GM12878 (cell line): ENCODE measurements around the gene DUOX1. TPM values are rescaled to one million over a fixed set of nuclear protein-coding genes. Genes with fewer than 3 reads are reported as not detected.

Source experiments
- ATAC-seq: fragments of 200-7000 bp; cut with Tn5 transposase; 3 replicates; pipeline ENCODE4 v1.9.1; 2020; ENCODE audit warnings: mild to moderate bottlenecking, moderate library complexity
- BruUV-seq: library from RNA; stranded (reverse); fragments of 400-500 nt; replicated peaks from 2 replicates; lab custom pipeline; 2021; lab: Mats Ljungman, UMichigan
- CTCF ChIA-PET: fragments of 300-600 bp; sonication (Branson Sonifier 250); formaldehyde crosslinking; extraction: SDS; loops from one replicate; lab custom pipeline; 2021; ENCODE audit warnings: inconsistent platforms; lab: Yijun Ruan, JAX
- POLR2A ChIA-PET: fragments of 350-600 bp; formaldehyde crosslinking; extraction: SDS; loops from one replicate; lab custom pipeline; 2021; ENCODE audit warnings: inconsistent platforms; lab: Charles Lee
- RAD21 ChIA-PET: fragments of 300-600 bp; sonication (Branson Sonifier 250); formaldehyde crosslinking; loops from one replicate; lab custom pipeline; 2023; ENCODE audit warnings: antibody characterized with exemption; ENCODE audit not compliant: unreplicated experiment; lab: Charles Lee
- SMC1A ChIA-PET: fragments of 300-600 bp; sonication (Branson Sonifier 250); formaldehyde crosslinking; loops from one replicate; lab custom pipeline; 2023; ENCODE audit not compliant: unreplicated experiment, uncharacterized antibody; lab: Charles Lee
- DNase-seq: peaks from one replicate; pipeline ENCODE4 v3.0.0-alpha.2; 2011; ENCODE audit warnings: low read depth, low spot score
- FAIRE-seq: peaks from 3 replicates; lab custom pipeline; 2011; peaks lifted over from hg19 to GRCh38; lab: Jason Lieb, UNC
- H2AFZ ChIP-seq: 2 replicates; pipeline ENCODE4 v1.6.0; 2011; ENCODE audit warnings: low read depth, low read length, control low read depth; ENCODE audit not compliant: control insufficient read depth
- H3K27ac ChIP-seq: 2 replicates; pipeline ENCODE4 v1.5.1; 2011; ENCODE audit warnings: control low read depth; ENCODE audit not compliant: control insufficient read depth, insufficient read depth
- H3K27me3 ChIP-seq, 2 experiments: replicated peaks in 1 of 2; 2 replicates each; pipeline versions ENCODE4 v1.6.0 to v1.6.1; 2011; ENCODE audit warnings: low read length in 1 of 2; ENCODE audit not compliant: control insufficient read depth in 2 of 2, insufficient read depth in 2 of 2
- H3K36me3 ChIP-seq, 2 experiments: 2 replicates each; pipeline ENCODE4 v1.5.1; 2011; ENCODE audit warnings: low read length in 1 of 2; ENCODE audit not compliant: control insufficient read depth in 2 of 2, insufficient read depth in 2 of 2
- H3K4me1 ChIP-seq: 2 replicates; pipeline ENCODE4 v1.6.1; 2011; ENCODE audit warnings: mild to moderate bottlenecking, low read length, moderate library complexity, mixed read lengths; ENCODE audit not compliant: control insufficient read depth, insufficient read depth
- H3K4me2 ChIP-seq: 2 replicates; pipeline ENCODE4 v1.6.0; 2011; ENCODE audit warnings: control low read depth; ENCODE audit not compliant: control insufficient read depth, insufficient read depth
- H3K4me3 ChIP-seq: fragments of 200-600 bp; sonication (generic); 2 replicates; pipeline ENCODE4 v1.5.1; 2016
- H3K79me2 ChIP-seq: 2 replicates; pipeline ENCODE4 v1.6.0; 2011; ENCODE audit warnings: low read length; ENCODE audit not compliant: control insufficient read depth, insufficient read depth
- H3K9ac ChIP-seq: 2 replicates; pipeline ENCODE4 v1.8.0; 2011; ENCODE audit warnings: low read length, control low read depth, mixed read lengths; ENCODE audit not compliant: control insufficient read depth, insufficient read depth
- H3K9me3 ChIP-seq: replicated peaks from 3 replicates; pipeline ENCODE4 v1.5.1; 2011; ENCODE audit warnings: mild to moderate bottlenecking, low read length; ENCODE audit not compliant: control insufficient read depth, insufficient read depth
- H4K20me1 ChIP-seq: 2 replicates; pipeline ENCODE4 v1.6.0; 2011; ENCODE audit not compliant: control insufficient read depth, insufficient read depth
- BCL3 ChIP-seq: IDR thresholded peaks from 2 replicates; pipeline ENCODE4 v1.6.1; 2011; ENCODE audit warnings: borderline replicate concordance, low read depth, mild to moderate bottlenecking, moderate library complexity, low read length; ENCODE audit not compliant: insufficient read depth, poor library complexity, severe bottlenecking
- BMI1 ChIP-seq: fragments of 450-650 bp; IDR thresholded peaks from 2 replicates; pipeline ENCODE4 v1.6.1; 2016; ENCODE audit warnings: mild to moderate bottlenecking, moderate library complexity, borderline replicate concordance
- CEBPB ChIP-seq, 2 experiments: fragments of 150-350 bp in 1 of 2; IDR thresholded peaks; 2 replicates each; pipeline ENCODE4 v1.6.1; 2012 to 2014; ENCODE audit warnings: low read depth in 2 of 2, low read length in 2 of 2, borderline replicate concordance in 1 of 2, inconsistent platforms in 1 of 2
- EZH2 ChIP-seq: IDR thresholded peaks from 2 replicates; pipeline ENCODE4 v1.6.1; 2012; ENCODE audit warnings: low read depth, mild to moderate bottlenecking, control low read depth, inconsistent platforms, low read length, borderline replicate concordance; ENCODE audit not compliant: control insufficient read depth
- KAT2A ChIP-seq: conservative IDR thresholded peaks from 2 replicates; pipeline ENCODE4 v1.6.1; 2011; ENCODE audit warnings: low read depth, low read length; ENCODE audit not compliant: control insufficient read depth
- KLF5 ChIP-seq: fragments of 450-650 bp; IDR thresholded peaks from 2 replicates; pipeline ENCODE4 v1.6.1; 2014; ENCODE audit warnings: mild to moderate bottlenecking; ENCODE audit not compliant: partially characterized antibody
- MXI1 ChIP-seq: fragments of 150-350 bp; IDR thresholded peaks from 2 replicates; pipeline ENCODE4 v1.6.1; 2011; ENCODE audit warnings: low read depth, mild to moderate bottlenecking, inconsistent platforms, low read length, improper control_type of control experiment
- PBX3 ChIP-seq: IDR thresholded peaks from 2 replicates; pipeline ENCODE4 v1.6.1; 2011; ENCODE audit warnings: mild to moderate bottlenecking, low read depth, low read length, moderate library complexity; ENCODE audit not compliant: insufficient replicate concordance
- SKIL ChIP-seq: fragments of 450-650 bp; IDR thresholded peaks from 2 replicates; pipeline ENCODE4 v1.6.1; 2017; ENCODE audit warnings: mild to moderate bottlenecking, low read depth, inconsistent platforms; ENCODE audit not compliant: poor library complexity, severe bottlenecking
- SREBF2 ChIP-seq: IDR thresholded peaks from 2 replicates; pipeline ENCODE4 v1.6.1; 2012; ENCODE audit warnings: mild to moderate bottlenecking, low read length
- SRF ChIP-seq, 2 experiments: IDR thresholded peaks; 2 replicates each; pipeline ENCODE4 v1.6.1; 2011; ENCODE audit warnings: low read depth in 2 of 2, low read length in 2 of 2, mild to moderate bottlenecking in 1 of 2, moderate library complexity in 1 of 2
- WRNIP1 ChIP-seq: IDR thresholded peaks from 2 replicates; pipeline ENCODE4 v1.6.1; 2011; ENCODE audit warnings: low read depth, low read length, improper control_type of control experiment, borderline replicate concordance
- ZBED1 ChIP-seq: IDR thresholded peaks from 2 replicates; pipeline ENCODE4 v1.6.1; 2016; ENCODE audit warnings: borderline replicate concordance
- ZNF274 ChIP-seq: IDR thresholded peaks from one replicate; pipeline ENCODE4 v1.8.0; 2011; ENCODE audit not compliant: insufficient read length, insufficient read depth
- ZNF687 ChIP-seq: fragments of 450-650 bp; IDR thresholded peaks from 2 replicates; pipeline ENCODE4 v1.6.1; 2017; ENCODE audit warnings: mild to moderate bottlenecking, moderate library complexity
- WGBS: methylation state at CpG from one replicate; pipeline ENCODE4 v1.1.6; 2016; ENCODE audit warnings: low lambda C conversion rate; ENCODE audit not compliant: insufficient replicate concordance, insufficient coverage; ENCODE audit errors: missing lambda C conversion rate; 5-methylcytosine and 5-hydroxymethylcytosine counted together
- in situ Hi-C: fragments of 300-500 bp; cut with MboI; formaldehyde crosslinking; loops from 9 replicates; pipeline ENCODE4 v1.14.3; 2018; ENCODE audit warnings: mixed read lengths
- intact Hi-C: fragments of 100-400 bp; cut with micrococcal nuclease; formaldehyde crosslinking; loops from one replicate; pipeline ENCODE4 v1.14.2; 2022; ENCODE audit not compliant: unreplicated experiment
- polyA plus RNA-seq, 11 experiments: library from polyadenylated mRNA; depleted of rRNA in 4 of 11; unstranded in 6 of 11; stranded (reverse) in 5 of 11; fragments of >200 nt; fragmentation: Nextera tagmentation in 4 of 11; fragmentation: Illumina TruSeq in 1 of 11; extraction: Ambion mirVana in 4 of 11; extraction: Trizol in 1 of 11; gene quantifications; 1 replicate in 1 of 11; 2 replicates in 10 of 11; pipeline versions ENCODE4 v1.2.1 to v1.2.3, GENCODE V29; 2011 to 2016; ENCODE audit warnings: inconsistent platforms in 2 of 11, missing spikeins in 2 of 11, low read depth in 1 of 11
- total RNA-seq, 4 experiments: library from RNA; depleted of rRNA in 3 of 4; stranded (reverse); fragments of >200 nt in 3 of 4; fragmentation: Illumina TruSeq in 1 of 4; extraction: Trizol in 1 of 4; gene quantifications; 2 replicates each; pipeline versions ENCODE4 v1.2.1 to v1.2.3, GENCODE V29; 2013 to 2021

DUOX1 gene
- total and polyA plus RNA-seq, 10 of the 15 experiments (the other 5 are each of a cell fraction or from before 2014, with no cell fraction given): 0.02 to 2.1 (median 0.26) TPM; not detected in 3

GRCh38 chr15:45115312-45115820, 14.4 kb upstream of the DUOX1 start:
- DNase-seq (no peak), ATAC-seq (no peak), FAIRE-seq (no peak)
- Histone ChIP-seq H2AFZ (no peak overlapping the region), H3K27me3 (peaks cover 24 to 39% of the 10 kb centered on the region in 2 experiments), H3K27ac (no peak overlapping the region), H3K79me2 (no peaks in the 10 kb centered on the region), H4K20me1 (no peaks in the 10 kb centered on the region), H3K4me3 (no peak overlapping the region), H3K36me3 (no peaks in the 10 kb centered on the region), H3K9ac (no peak overlapping the region), H3K9me3 (no peaks in the 10 kb centered on the region), H3K4me1 (no peaks in the 10 kb centered on the region; the same call in 1 of the 2 replicates), H3K4me2 (no peak overlapping the region)
- POLR2A ChIA-PET: no interaction called here
- in situ Hi-C loops: loop anchor here (10.0 kb wide), 1 partner anchor 59 kb away; no protein-coding TSS in a partner anchor
- intact Hi-C loops: no loop called here
- no TSS peak for BruUV-seq
- CTCF ChIA-PET: interaction anchor here (1.3 kb wide), 1 partner anchor 11 kb away, joined by 5 read pairs; no protein-coding TSS in a partner anchor
- RAD21 ChIA-PET: no interaction called here
- SMC1A ChIA-PET: no interaction called here
- WGBS: 44% methylated on average over 6 of the region's 7 CpGs
- TF ChIP-seq ZNF274: no peak
- TF ChIP-seq MXI1: no peak
- TF ChIP-seq ZBED1: no peak
- no peak for TF ChIP-seq ZNF687
- TF ChIP-seq SRF (IDR thresholded peaks at IDR 0.05; ENCODE audit: low read depth in 2 of 2, low read length in 2 of 2): no peak
- no peak for TF ChIP-seq WRNIP1
- no peak for TF ChIP-seq CEBPB (IDR thresholded peaks at IDR 0.05; ENCODE audit: borderline replicate concordance in 1 of 2, low read depth in 2 of 2, low read length in 2 of 2)
- no peak for TF ChIP-seq PBX3
- TF ChIP-seq EZH2: no peak
- no peak for TF ChIP-seq KAT2A
- no peak for TF ChIP-seq SREBF2
- TF ChIP-seq KLF5: no peak
- no peak for TF ChIP-seq SKIL
- TF ChIP-seq BCL3: no peak
- no peak for TF ChIP-seq BMI1
